ENCODE measurements around the gene DYNLT1.

Gene DYNLT1

DNA sequence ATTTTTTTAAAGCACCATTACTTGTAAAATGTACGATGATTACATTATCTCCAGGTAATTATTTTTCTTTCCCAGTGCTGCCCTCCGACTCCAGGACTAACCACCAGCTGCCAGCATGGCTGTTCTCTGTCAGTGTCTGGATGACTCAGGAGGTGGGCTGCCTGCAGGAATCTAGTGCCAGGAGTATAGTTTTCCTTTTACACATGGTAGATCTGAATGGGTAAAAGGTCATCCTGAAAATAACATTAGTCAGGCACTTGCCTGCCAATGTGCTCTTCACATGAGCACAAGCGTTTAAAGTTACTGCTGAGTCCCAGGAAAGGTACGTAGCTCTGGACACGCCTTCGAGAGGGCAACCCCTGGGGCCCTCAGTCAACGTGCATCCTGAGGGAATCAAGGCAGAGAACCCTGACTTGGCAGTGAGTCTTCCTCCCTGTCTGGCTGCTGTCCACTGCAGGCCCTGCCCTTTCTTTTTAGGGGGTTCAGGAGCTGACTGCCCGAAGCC, 2.4 kb downstream of the DYNLT1 start:
- H3K27ac ChIP-seq: no peak overlapping the region

DNA sequence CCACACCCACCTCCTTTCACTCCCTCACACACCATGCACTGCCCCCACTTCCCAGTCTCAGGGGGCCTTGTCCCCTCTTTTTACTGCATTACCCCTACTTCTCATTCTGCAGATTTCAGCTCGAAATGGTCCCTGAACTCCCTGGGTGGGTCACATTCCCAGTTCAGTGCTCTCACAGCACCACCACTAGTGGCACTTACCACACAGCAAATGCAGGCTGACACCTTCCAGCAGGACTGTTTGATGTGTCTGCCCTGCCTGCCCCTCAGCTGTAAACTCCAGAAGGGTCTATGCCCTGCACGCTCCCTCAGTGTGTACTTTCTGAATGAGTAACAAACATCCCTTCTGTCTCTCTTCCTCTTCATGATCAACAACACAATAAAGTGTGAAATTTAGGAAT, 4.0 kb downstream of the DYNLT1 start:
- TF ChIP-seq, protein P1, sequence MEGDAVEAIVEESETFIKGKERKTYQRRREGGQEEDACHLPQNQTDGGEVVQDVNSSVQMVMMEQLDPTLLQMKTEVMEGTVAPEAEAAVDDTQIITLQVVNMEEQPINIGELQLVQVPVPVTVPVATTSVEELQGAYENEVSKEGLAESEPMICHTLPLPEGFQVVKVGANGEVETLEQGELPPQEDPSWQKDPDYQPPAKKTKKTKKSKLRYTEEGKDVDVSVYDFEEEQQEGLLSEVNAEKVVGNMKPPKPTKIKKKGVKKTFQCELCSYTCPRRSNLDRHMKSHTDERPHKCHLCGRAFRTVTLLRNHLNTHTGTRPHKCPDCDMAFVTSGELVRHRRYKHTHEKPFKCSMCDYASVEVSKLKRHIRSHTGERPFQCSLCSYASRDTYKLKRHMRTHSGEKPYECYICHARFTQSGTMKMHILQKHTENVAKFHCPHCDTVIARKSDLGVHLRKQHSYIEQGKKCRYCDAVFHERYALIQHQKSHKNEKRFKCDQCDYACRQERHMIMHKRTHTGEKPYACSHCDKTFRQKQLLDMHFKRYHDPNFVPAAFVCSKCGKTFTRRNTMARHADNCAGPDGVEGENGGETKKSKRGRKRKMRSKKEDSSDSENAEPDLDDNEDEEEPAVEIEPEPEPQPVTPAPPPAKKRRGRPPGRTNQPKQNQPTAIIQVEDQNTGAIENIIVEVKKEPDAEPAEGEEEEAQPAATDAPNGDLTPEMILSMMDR (conservative IDR thresholded peaks at IDR 0.05): no peak
- TF ChIP-seq ZFX (IDR thresholded peaks at IDR 0.05): no peak

More for the DNA sequence above, 2.4 kb downstream of the DYNLT1 start:
- no peak for TF ChIP-seq ZFX (IDR thresholded peaks at IDR 0.05)
- TF ChIP-seq, protein P1 (conservative IDR thresholded peaks at IDR 0.05): no peak

DNA sequence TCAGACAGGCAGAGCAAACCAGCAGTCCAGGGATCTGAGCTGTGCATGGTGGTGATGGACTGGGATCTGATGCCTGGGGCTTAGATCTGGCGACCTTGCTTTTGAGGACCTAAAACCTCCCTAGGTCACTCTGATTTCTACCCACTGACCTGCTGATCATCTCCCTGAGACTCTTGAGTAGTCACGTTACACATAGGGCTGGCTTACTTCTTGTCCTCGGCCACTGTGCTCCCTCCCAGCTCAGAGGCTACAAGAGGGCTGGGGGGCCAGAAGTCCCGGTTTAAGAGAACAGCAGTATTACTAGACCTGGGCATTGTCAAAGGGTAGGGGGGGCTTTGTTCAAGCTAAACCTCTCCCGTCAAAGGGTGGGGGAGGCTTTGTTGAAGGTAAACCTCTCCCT, 5.5 kb downstream of the DYNLT1 start:
- TF ChIP-seq, protein P1 (conservative IDR thresholded peaks at IDR 0.05): no peak
- TF ChIP-seq ZFX (IDR thresholded peaks at IDR 0.05): no peak
- no peak overlapping the region for H3K27ac ChIP-seq

More for the DNA sequence above, 4.0 kb downstream of the DYNLT1 start:
- no peak overlapping the region for H3K27ac ChIP-seq

DNA sequence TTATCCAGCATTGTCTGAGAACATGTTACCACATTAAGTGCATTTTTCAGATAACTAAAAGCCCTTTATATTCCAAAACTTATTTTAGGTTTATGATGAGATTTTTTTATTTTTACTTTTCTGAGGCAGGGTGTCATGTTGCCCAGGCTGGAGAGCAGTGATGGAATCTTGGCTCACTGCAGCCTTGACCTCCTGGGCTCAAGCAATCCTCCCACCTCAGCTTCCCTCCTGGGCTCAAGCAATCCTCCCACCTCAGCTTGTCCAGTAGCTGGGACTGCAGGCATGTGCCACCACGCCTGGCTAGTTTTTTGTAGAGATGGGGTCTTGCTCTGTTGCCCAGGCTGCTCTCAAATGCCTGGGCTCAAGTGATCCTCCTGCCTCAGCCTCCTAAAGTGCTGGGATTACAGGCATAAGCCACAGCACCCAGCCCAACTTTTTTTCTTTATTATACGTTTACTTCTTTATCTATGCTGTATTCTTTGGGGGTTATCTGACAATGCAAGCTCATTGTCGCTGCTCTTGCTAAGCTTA, 6.2 kb downstream of the DYNLT1 start:
- TF ChIP-seq ZFX (IDR thresholded peaks at IDR 0.05): no peak
- TF ChIP-seq, protein P1 (conservative IDR thresholded peaks at IDR 0.05): no peak
- no peak overlapping the region for H3K27ac ChIP-seq

DNA sequence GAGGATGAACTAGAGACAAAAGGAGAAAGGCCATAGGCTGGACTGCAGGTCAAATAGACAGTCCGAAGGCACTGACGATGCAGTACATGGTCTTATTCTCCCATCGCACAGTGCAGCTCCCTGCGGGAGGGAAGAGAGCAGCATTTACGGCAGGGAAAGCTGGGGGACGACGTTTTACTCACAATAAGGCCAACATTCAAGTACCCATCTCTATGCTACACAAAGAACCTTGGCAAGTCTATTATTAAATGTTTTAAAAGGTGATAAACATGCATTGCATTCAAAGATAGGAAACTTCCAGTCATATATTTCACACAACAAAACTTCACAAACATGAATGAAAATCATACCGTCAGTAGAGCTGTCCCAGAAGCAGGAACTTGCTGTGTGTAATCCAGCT, 7.8 kb downstream of the DYNLT1 start:
- no peak overlapping the region for H3K27ac ChIP-seq
- no peak for TF ChIP-seq ZFX (IDR thresholded peaks at IDR 0.05)
- TF ChIP-seq, protein P1 (conservative IDR thresholded peaks at IDR 0.05): no peak

DNA sequence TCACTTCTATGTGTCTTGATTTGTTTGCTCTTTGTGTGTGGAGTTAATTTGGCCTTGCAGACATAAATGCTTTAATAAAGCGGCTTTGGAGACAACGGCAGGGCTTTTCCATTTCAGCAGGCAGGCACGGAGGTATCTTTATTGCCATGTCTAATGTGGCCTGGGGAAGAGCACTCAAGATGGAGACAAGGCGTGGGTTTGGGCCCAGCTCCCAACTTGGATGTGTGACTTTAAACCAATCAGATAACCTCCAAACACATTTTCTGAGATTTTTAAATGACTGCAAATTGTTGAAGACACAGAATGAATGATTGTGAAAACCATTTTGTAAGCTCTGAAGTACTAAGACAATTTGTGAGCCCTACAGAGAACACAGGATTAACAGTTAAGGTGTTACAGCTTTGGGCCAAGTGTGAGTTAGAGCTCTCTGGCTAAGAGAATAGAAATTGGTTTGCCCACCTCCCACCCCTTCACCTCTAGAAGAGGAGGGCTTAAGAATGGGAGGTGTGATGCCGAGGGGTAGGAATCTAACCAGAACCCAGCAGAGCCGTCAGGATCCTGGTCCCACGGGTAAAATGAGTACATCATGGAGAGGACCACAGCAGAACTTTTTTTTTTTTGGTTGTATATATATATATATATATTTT, 9.0 kb downstream of the DYNLT1 start:
- no peak overlapping the region for H3K27ac ChIP-seq
- no peak for TF ChIP-seq ZFX (IDR thresholded peaks at IDR 0.05)
- TF ChIP-seq, protein P1 (conservative IDR thresholded peaks at IDR 0.05): no peak

DNA sequence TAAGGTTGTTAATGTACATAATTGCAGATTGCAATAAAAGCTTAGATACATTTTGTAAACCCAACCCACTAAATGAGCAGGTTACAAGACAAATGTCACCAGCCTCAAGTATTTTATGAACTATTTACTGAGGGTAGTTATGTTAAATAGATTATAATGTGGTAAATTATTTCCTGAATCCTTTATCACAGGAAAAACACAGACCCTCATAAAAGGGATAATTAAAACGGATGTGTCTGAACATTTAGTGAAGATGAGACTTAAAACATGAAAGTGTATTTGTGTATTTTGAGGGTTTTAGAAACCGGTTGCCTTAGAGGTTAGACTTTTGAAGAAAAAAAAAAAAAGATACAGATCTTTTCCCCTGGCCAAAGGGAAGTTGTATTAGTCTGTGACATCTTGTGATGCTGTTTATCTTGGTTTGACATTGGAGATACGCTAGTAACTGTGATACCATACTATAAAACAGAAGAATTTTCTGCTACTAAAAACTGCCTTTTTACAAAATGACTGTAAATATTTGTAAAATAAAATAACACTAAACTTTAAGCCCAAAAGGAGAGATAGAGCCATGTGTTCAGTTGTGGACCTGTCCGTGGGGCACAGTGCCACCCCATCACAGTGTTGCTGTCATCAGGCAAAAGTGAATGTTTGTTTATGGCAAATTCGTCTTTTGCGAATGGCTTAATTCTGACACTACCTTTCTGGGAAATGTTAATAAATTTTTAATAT, 9.7 kb downstream of the DYNLT1 start:
- no peak for TF ChIP-seq ZFX (IDR thresholded peaks at IDR 0.05)
- TF ChIP-seq, protein P1 (conservative IDR thresholded peaks at IDR 0.05): no peak
- H3K27ac ChIP-seq: no peak overlapping the region

Data from C4-2B (cell line).